Measurements from ENCODE around the gene SAMD4A.

- TF ChIP-seq POLR2A (IDR thresholded peaks at IDR 0.05), result no peak
- no peak for TF ChIP-seq CTCF (IDR thresholded peaks at IDR 0.05)
Observed at GRCh38 chr14:54815515-54815914, 248.6 kb downstream of the SAMD4A start.
